Measurements from ENCODE around the gene TBX4.

GRCh38 chr17:61404663-61404912 lies 47.6 kb upstream of the TBX4 start:
- TF ChIP-seq CTCF (IDR thresholded peaks at IDR 0.05) (no peak), POLR2A (IDR thresholded peaks at IDR 0.05) (no peak)

Measured in thyroid gland (tissue), 4 donors.